GM18505 (cell line): ENCODE results near the gene ATP6V1D.
"Not testable (repeated sequence)": the region's sequence is repeated elsewhere in the genome, so short reads cannot be mapped to it uniquely, and the experiment has no call there.

Experiments used
- ATAC-seq: cut with Tn5 transposase; IDR thresholded peaks from one replicate; pipeline ENCODE4 v1.9.1; 2021; ENCODE audit not compliant: unreplicated experiment
- POLR2A ChIP-seq: IDR thresholded peaks from 4 replicates; pipeline ENCODE4 v1.6.1; 2011; ENCODE audit warnings: borderline replicate concordance; ENCODE audit not compliant: insufficient read depth, insufficient read length; ENCODE audit errors: extremely low read depth

Gene ATP6V1D

DNA sequence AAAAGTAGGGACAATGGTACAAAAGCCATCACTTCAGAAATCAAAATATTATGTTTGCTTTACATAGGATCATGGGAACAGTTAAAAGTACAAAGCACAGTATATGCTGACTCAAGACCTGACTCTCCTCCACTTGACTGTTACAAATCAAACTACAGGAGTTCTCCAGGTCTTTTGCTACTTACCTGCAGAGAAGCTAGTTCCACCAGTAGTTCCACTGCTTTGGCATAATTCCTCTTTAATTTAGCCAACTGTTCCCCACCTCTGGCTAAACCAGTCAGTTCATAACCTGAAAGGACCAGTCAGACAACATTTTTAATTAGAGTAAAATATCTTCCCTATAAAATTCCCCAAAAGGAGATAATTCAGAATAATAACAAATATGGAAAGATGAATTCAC is 14.0 kb downstream of the ATP6V1D start:
- ATAC-seq, result no peak
- TF ChIP-seq POLR2A, result no peak

DNA sequence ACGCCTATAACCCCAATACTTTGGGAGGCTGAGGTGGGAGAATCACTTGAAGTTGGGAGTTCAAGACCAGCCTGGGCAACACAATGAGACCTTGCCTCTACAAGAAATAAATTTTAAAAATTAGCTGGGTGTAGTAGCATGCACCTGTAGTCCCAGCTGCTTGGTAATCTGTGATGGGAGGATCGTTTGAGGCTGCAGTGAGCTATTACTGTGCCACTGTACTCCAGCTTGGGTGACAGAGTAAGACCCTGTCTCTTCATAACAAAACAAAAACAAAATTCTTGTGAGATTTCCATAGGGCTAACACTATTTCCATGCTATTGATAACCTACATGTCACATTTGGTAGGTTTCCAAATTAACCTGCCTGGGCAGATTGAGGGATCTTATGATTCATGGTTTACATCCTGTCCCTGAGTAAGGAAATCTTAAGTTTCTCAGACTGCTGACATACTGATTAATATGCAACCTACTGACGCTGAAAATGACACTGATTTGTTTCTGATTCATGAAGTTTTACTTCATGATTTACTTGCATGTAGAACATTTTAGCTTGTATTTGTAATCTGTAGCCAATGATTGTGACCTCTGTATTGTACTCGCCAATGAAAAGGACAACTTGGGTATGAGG is 15.9 kb downstream of the ATP6V1D start:
- ATAC-seq, result no peak
- TF ChIP-seq POLR2A, result no peak

DNA sequence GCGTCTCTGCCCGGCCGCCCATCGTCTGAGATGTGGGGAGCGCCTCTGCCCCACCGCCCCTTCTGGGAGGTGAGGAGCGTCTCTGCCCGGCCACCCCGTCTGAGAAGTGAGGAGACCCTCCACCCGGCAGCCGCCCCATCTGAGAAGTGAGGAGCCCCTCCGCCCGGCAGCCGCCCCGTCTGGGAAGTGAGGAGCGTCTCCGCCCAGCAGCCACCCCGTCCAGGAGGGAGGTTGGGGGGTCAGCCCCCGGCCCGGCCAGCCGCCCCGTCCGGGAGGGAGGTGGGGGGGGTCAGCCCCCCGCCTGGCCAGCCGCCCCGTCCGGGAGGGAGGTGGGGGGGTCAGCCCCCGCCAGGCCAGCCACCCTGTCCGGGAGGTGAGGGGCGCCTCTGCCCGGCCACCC is 18.4 kb downstream of the ATP6V1D start:
- ATAC-seq, result not testable (repeated sequence)

DNA sequence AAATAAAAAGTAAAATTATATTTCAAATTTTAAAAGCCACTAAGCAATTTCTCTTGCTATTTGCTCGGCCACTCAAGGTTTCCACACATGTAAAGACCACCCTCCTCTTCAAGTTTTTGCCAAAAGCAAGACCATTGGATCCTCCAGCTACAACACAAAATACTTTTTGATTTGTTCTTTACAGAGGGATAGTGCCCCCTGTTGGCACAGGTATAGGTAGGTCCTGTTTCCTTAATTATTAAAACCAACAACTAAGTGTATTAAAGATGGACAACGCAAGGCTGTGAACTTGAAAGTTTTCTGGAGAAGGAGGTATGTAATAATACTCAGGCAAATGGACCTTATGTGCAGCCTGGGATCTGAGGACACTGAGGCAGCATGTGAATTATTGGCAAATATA is 23.8 kb downstream of the ATP6V1D start:
- no peak for TF ChIP-seq POLR2A
- ATAC-seq, result no peak

DNA sequence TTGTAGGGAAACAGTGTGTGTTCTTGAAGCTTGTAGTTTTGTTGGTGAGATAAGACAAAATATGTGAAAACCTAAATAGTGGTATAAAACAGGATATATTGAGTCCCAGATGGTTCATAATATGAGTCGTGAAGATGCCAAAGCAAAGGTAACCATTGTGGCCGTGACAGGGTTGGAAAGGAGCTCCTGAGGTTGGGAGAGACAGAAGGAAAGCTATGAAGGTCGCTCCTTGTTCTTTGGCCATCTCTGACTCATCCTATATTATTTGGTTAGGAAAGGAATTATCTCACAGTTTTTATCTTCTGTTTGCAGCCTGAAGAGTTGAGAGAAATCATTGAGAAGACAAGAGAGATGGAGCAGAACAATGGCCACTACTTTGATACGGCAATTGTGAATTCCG is 27.1 kb downstream of the ATP6V1D start:
- TF ChIP-seq POLR2A, result no peak
- ATAC-seq, result no peak

DNA sequence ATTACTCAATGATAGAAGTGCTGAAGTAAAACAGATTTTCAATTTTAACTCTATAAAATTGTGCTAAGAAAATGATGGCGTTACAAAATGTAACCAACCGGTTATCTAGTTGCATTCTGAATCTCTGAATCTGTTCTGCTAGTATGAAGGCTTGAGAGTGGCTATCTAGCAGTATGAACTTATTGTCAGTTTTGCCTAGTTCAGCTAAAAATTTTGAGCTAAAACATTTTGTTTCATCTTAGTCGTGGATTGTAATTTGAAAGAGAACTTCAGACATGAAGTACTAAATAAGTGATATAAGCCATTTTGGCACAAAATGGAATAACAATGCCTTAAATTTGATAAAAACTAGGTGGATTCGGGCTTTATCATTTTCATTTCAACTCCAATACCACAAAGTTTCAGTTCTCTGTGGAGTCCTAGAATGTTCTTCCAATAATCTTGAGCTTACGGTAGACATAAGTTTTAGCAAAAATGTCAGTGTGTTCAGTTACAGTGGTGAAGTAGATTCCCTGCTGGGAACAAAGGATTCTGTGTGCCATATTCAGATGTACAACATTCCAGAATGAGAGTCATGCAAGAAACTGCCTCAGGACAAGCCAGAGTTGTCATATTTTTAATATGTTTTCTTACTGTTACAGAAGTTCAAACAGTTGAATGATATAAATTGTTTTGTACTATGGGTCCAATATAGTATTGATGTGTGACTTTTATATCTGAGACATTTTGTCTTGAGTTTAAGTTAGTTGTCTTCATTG is 28.1 kb downstream of the ATP6V1D start:
- TF ChIP-seq POLR2A, result no peak

DNA sequence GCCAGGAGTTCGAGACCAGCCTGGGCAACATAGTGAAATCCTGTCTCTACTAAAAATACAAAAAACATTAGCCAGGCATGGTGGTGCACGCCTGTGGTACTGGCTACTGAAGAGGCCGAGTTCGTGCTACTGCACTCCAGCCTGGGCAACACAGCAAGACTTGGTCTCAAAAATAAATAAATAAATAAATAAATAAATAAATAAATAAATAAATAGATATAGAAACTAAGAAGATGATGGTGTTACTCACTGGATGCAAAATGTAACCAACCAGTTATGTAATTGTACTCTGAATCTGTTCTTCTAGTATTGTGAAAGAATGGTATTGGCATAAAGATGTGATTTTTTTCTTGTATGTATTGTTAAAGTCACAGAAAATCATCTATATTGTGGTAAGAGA is 29.9 kb downstream of the ATP6V1D start:
- not testable (repeated sequence) for ATAC-seq

More for the DNA sequence above, 28.1 kb downstream of the ATP6V1D start:
- no peak for ATAC-seq

DNA sequence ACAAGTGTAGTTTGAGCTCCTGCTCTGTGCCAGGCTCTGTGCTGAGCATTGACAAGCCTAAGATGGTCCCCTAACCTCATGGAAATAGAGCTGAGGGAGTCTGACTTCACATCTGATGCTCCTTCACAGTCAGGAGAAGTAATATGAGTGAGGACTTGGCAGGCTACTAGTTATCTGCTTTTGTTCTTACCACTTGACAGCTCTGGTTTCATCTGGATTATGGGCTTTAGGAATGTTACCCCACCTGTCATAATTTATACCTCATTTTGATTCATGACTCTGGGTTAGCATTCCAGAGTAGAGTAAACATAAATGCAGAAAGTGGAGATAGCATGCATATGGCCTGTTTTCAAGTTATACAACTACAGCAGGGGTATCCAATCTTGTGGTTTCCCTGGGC is 40.5 kb downstream of the ATP6V1D start:
- no peak for ATAC-seq
- no peak for TF ChIP-seq POLR2A

DNA sequence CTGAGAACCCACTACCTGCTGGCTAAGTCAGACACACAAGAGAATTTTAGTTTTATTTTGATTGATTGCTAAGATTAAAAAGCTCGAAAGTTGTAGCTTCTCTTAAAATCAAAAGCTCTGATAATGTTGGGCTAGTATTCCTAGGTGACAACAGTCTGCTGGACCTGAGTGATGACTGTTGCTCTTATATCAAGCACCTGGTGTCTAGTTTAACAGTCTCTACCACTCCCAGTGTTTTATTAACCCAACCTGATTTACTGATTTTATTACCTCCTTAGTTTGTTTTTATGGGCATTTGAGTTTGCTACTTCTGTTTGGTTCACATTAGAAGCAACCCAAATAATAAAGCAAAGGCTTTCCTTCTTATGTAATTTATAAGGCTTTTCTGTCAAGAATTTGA is 41.8 kb downstream of the ATP6V1D start:
- ATAC-seq, result no peak
- TF ChIP-seq POLR2A, result no peak

DNA sequence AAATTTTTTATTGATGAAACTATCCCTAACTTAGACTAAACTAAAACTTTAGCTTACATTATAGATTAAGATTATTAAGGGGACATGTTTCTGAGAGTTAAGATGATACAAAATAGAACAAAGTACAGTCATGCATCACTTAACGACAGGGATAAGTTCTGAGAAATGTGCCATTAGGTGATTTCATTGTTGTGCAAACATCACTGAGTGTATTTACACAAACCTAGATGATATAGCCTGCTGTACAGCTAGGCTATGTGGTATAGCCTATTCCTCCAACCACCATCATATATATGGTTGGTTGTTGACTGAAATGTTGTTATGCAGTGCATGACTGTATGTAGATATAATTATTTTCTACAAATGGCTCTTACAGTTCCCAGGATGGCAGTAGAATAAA is 46.5 kb downstream of the ATP6V1D start:
- ATAC-seq, result no peak
- no peak for TF ChIP-seq POLR2A

DNA sequence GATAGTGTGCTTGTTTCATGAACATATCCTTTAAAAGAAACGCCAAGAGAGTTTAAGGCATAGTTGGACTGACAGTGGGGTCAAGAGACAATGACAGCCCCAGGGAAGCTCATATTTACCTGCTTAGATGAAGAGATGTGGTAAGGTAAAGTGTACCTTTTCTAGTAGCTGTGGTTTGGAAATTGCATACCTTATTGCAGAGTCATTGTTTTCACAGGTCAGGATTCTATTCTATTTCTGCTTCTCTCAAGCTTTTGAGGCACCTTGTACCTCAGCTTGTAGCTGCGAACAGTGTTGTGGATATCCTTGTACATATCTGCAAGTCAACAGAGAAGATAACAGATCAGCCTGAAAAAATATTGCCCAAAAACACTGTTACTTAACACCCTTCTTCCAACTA is 47.7 kb downstream of the ATP6V1D start:
- TF ChIP-seq POLR2A, result no peak
- ATAC-seq, result no peak
